Measurements from ENCODE around the gene DUSP5. TPM values are rescaled to one million over a fixed set of nuclear protein-coding genes. Genes with fewer than 3 reads are reported as not detected.

The DUSP5 gene
- total RNA-seq, 4 donors from 2014 or later: 3.8 to 25.7 (median 4.6) TPM

GRCh38 chr10:110471566-110472139 lies 26.1 kb upstream of the DUSP5 start:
- Histone ChIP-seq H3K27ac (replicated peaks in 1 of 4) (no peak overlapping the region), H3K9me3 (peaks cover 0 to 5% (median 0%) of the 10 kb centered on the region in 4 donors), H3K4me1 (no peaks in the 10 kb centered on the region), H3K4me3 (no peak overlapping the region), H3K27me3 (no peaks in the 10 kb centered on the region), H3K36me3 (no peaks in the 10 kb centered on the region)
- TF ChIP-seq POLR2A (IDR thresholded peaks at IDR 0.05; ENCODE audit: low read depth): no peak
- no peak for TF ChIP-seq POLR2AphosphoS5 (IDR thresholded peaks at IDR 0.05)
- intact Hi-C loops (cut with DNase I): no loop called here
- 98% methylated on average over 4 of the region's 5 CpGs for WGBS
- no peak for DNase-seq (ENCODE audit: extremely low spot score)

GRCh38 chr10:110474017-110474416 lies 23.7 kb upstream of the DUSP5 start:
- Histone ChIP-seq H3K4me1 (no peaks in the 10 kb centered on the region), H3K27ac (replicated peaks in 1 of 4) (no peak overlapping the region), H3K27me3 (no peaks in the 10 kb centered on the region), H3K4me3 (no peak overlapping the region), H3K36me3 (no peaks in the 10 kb centered on the region), H3K9me3 (peaks cover 0 to 5% (median 0%) of the 10 kb centered on the region in 4 donors)
- intact Hi-C loops (cut with DNase I): no loop called here
- no peak for DNase-seq (ENCODE audit: extremely low spot score)
- WGBS: 92% methylated on average over 3 of the region's 3 CpGs
- TF ChIP-seq POLR2A (IDR thresholded peaks at IDR 0.05; ENCODE audit: low read depth) (no peak), POLR2AphosphoS5 (IDR thresholded peaks at IDR 0.05) (no peak), EP300 (IDR thresholded peaks at IDR 0.05) (no peak), CTCF (IDR thresholded peaks at IDR 0.05) (no peak)

- H3K27me3 ChIP-seq: no peaks in the 10 kb centered on the region
- 79% methylated on average over 4 of the region's 4 CpGs for WGBS
- intact Hi-C loops (cut with DNase I): no loop called here
These were observed 22.9 kb upstream of the DUSP5 start for GRCh38 chr10:110474826-110475225.

GRCh38 chr10:110475722-110476515 lies 21.8 kb upstream of the DUSP5 start:
- no peaks in the 10 kb centered on the region for H3K27me3 ChIP-seq
- no peak for TF ChIP-seq EP300 (IDR thresholded peaks at IDR 0.05)
- no peak for TF ChIP-seq CTCF (IDR thresholded peaks at IDR 0.05)
- WGBS: 84% methylated on average over 9 of the region's 9 CpGs

More at GRCh38 chr10:110474826-110475225, 22.9 kb upstream of the DUSP5 start:
- Histone ChIP-seq H3K9me3 (no peaks in the 10 kb centered on the region), H3K27ac (replicated peaks in 1 of 4) (no peak overlapping the region), H3K4me1 (no peaks in the 10 kb centered on the region), H3K36me3 (no peaks in the 10 kb centered on the region), H3K4me3 (no peak overlapping the region)
- TF ChIP-seq POLR2AphosphoS5 (IDR thresholded peaks at IDR 0.05) (no peak), CTCF (IDR thresholded peaks at IDR 0.05) (no peak), EP300 (IDR thresholded peaks at IDR 0.05) (no peak), POLR2A (IDR thresholded peaks at IDR 0.05; ENCODE audit: low read depth) (no peak)
- no peak for DNase-seq (ENCODE audit: extremely low spot score)

GRCh38 chr10:110479710-110480109 lies 18.0 kb upstream of the DUSP5 start:
- Histone ChIP-seq H3K27me3 (no peaks in the 10 kb centered on the region), H3K27ac (replicated peaks in 1 of 4) (no peak overlapping the region), H3K36me3 (no peaks in the 10 kb centered on the region), H3K4me3 (no peak overlapping the region), H3K4me1 (no peaks in the 10 kb centered on the region), H3K9me3 (no peaks in the 10 kb centered on the region)
- no peak for DNase-seq (ENCODE audit: extremely low spot score)
- intact Hi-C loops (cut with DNase I): no loop called here
- 60% methylated on average over 1 of the region's 1 CpG for WGBS
- no peak for TF ChIP-seq EP300 (IDR thresholded peaks at IDR 0.05)
- no peak for TF ChIP-seq CTCF (IDR thresholded peaks at IDR 0.05)
- no peak for TF ChIP-seq POLR2AphosphoS5 (IDR thresholded peaks at IDR 0.05)
- TF ChIP-seq POLR2A (IDR thresholded peaks at IDR 0.05; ENCODE audit: low read depth): no peak

More at GRCh38 chr10:110475722-110476515, 21.8 kb upstream of the DUSP5 start:
- Histone ChIP-seq H3K4me3 (no peak overlapping the region), H3K27ac (replicated peaks in 1 of 4) (no peak overlapping the region), H3K4me1 (no peaks in the 10 kb centered on the region), H3K36me3 (no peaks in the 10 kb centered on the region), H3K9me3 (no peaks in the 10 kb centered on the region)
- intact Hi-C loops (cut with DNase I): no loop called here
- DNase-seq (ENCODE audit: extremely low spot score): no peak
